Endothelial cell of umbilical vein (primary cell): Measurements from ENCODE around the gene FANCF. TPM values are rescaled to one million over a fixed set of nuclear protein-coding genes. Genes with fewer than 3 reads are reported as not detected.

ENCODE experiments used
- BruUV-seq: library from RNA; stranded (reverse); fragments of 400-500 nt; replicated peaks from 2 replicates; lab custom pipeline; 2021; lab: Mats Ljungman, UMichigan
- CTCF ChIA-PET: fragments of 300-600, 350-600 bp; sonication (Branson Sonifier 250); formaldehyde crosslinking; loops from one replicate; lab custom pipeline; 2021; ENCODE audit warnings: antibody characterized with exemption, inconsistent platforms; lab: Charles Lee
- POLR2A ChIA-PET: fragments of 300-600, 350-600 bp; sonication (Branson Sonifier 250); formaldehyde crosslinking; loops from one replicate; lab custom pipeline; 2021; ENCODE audit warnings: antibody characterized with exemption, inconsistent platforms; lab: Charles Lee
- DNase-seq: peaks from one replicate; pipeline ENCODE4 v3.0.0-alpha.2; 2011; ENCODE audit warnings: low read depth, low spot score
- FAIRE-seq: peaks from 2 replicates; lab custom pipeline; 2011; peaks lifted over from hg19 to GRCh38; lab: Jason Lieb, UNC
- H2AFZ ChIP-seq: 2 replicates; pipeline ENCODE4 v1.6.0; 2012; ENCODE audit warnings: low read depth, low read length, control low read depth, inconsistent platforms
- H3K27ac ChIP-seq: 2 replicates; pipeline ENCODE4 v1.5.1; 2011; ENCODE audit warnings: low read depth, mild to moderate bottlenecking, control low read depth, low read length, moderate library complexity; ENCODE audit not compliant: insufficient read depth
- H3K27me3 ChIP-seq, 2 experiments: 2 replicates each; pipeline versions ENCODE4 v1.6.0 to v1.6.1; 2011; ENCODE audit warnings: low read length in 2 of 2, mixed read lengths in 1 of 2; ENCODE audit not compliant: control insufficient read depth in 2 of 2, insufficient read depth in 2 of 2
- H3K36me3 ChIP-seq, 2 experiments: 2 replicates in 1 of 2; 3 replicates in 1 of 2; pipeline ENCODE4 v1.5.1; 2011; ENCODE audit warnings: low read length in 2 of 2, mild to moderate bottlenecking in 1 of 2, moderate library complexity in 1 of 2; ENCODE audit not compliant: control insufficient read depth in 2 of 2, insufficient read depth in 2 of 2; ENCODE audit errors: extremely low read depth in 1 of 2
- H3K4me1 ChIP-seq: 3 replicates; pipeline ENCODE4 v1.5.1; 2011; ENCODE audit warnings: mild to moderate bottlenecking, low read length; ENCODE audit not compliant: control insufficient read depth, insufficient read depth; ENCODE audit errors: extremely low read depth
- H3K4me2 ChIP-seq: 2 replicates; pipeline ENCODE4 v1.6.1; 2011; ENCODE audit warnings: low read length, control low read depth, mixed read lengths; ENCODE audit not compliant: insufficient read depth
- H3K4me3 ChIP-seq, 3 experiments: fragments of 200-600 bp in 1 of 3; sonication (generic), shearing (Covaris generic) in 1 of 3; replicated peaks in 1 of 3; 2 replicates each; pipeline ENCODE4 v1.5.1; 2011 to 2016; ENCODE audit warnings: control low read depth in 3 of 3, low read length in 3 of 3, mild to moderate bottlenecking in 2 of 3, inconsistent platforms in 1 of 3, low read depth in 1 of 3, moderate library complexity in 1 of 3; ENCODE audit not compliant: insufficient read depth in 1 of 3
- H3K79me2 ChIP-seq: 2 replicates; pipeline ENCODE4 v1.6.0; 2012; ENCODE audit warnings: low read length, inconsistent platforms; ENCODE audit not compliant: control insufficient read depth, insufficient read depth
- H3K9ac ChIP-seq: replicated peaks from 2 replicates; pipeline ENCODE3; 2011; ENCODE audit warnings: low read length, control low read depth; ENCODE audit not compliant: insufficient read depth; ENCODE audit errors: extremely low read depth
- H3K9me1 ChIP-seq: replicated peaks from 3 replicates; pipeline ENCODE4 v1.6.0; 2011; ENCODE audit warnings: mild to moderate bottlenecking, low read length; ENCODE audit not compliant: control insufficient read depth, insufficient read depth; ENCODE audit errors: extremely low read depth
- H3K9me3 ChIP-seq: replicated peaks from 2 replicates; pipeline ENCODE4 v1.5.1; 2012; ENCODE audit warnings: low read length, inconsistent platforms; ENCODE audit not compliant: control insufficient read depth, insufficient read depth
- H4K20me1 ChIP-seq: replicated peaks from 2 replicates; pipeline ENCODE3; 2011; ENCODE audit warnings: mild to moderate bottlenecking, low read length; ENCODE audit not compliant: control insufficient read depth, insufficient read depth; ENCODE audit errors: extremely low read depth
- CTCF ChIP-seq, 2 donors: IDR thresholded peaks; 1 replicate in 1 of 2; 2 replicates in 1 of 2; pipeline ENCODE4 v1.5.1; 2011; ENCODE audit warnings: low read length in 2 of 2, mild to moderate bottlenecking in 2 of 2, moderate library complexity in 2 of 2, control low read depth in 1 of 2, inconsistent platforms in 1 of 2, low read depth in 1 of 2; ENCODE audit not compliant: insufficient read depth in 1 of 2; ENCODE audit errors: extremely low read depth in 1 of 2
- EZH2 ChIP-seq: IDR thresholded peaks from 2 replicates; pipeline ENCODE4 v1.6.1; 2012; ENCODE audit warnings: borderline replicate concordance, low read depth, mild to moderate bottlenecking, moderate library complexity, low read length, inconsistent platforms; ENCODE audit not compliant: severe bottlenecking
- FOS ChIP-seq: IDR thresholded peaks from 2 replicates; pipeline ENCODE4 v1.6.1; 2011; ENCODE audit warnings: mild to moderate bottlenecking, low read length, moderate library complexity, borderline replicate concordance; ENCODE audit not compliant: insufficient read depth
- GATA2 ChIP-seq: IDR thresholded peaks from 2 replicates; pipeline ENCODE4 v1.7.0; 2011; ENCODE audit warnings: low read depth, mild to moderate bottlenecking, moderate library complexity, mixed read lengths, low read length; ENCODE audit not compliant: insufficient read length, insufficient read depth
- JUN ChIP-seq: IDR thresholded peaks from 2 replicates; pipeline ENCODE4 v1.6.1; 2011; ENCODE audit warnings: borderline replicate concordance, low read depth; ENCODE audit not compliant: insufficient read length, insufficient read depth
- MYC ChIP-seq: IDR thresholded peaks from one replicate; pipeline ENCODE4 v1.6.1; 2011; ENCODE audit warnings: mild to moderate bottlenecking, low read depth, low read length
- POLR2A ChIP-seq: IDR thresholded peaks from 2 replicates; pipeline ENCODE4 v1.6.1; 2012; ENCODE audit warnings: low read depth, mild to moderate bottlenecking, control low read depth, low read length
- POLR2AphosphoS5 ChIP-seq: IDR thresholded peaks from 2 replicates; pipeline ENCODE4 v1.6.1; 2012; ENCODE audit warnings: low read depth, mild to moderate bottlenecking, control low read depth, low read length, moderate library complexity; ENCODE audit not compliant: insufficient read depth
- dilution Hi-C: fragments of 300-500 bp; cut with MboI; formaldehyde crosslinking; loops from one replicate; pipeline ENCODE4 v1.15.0; 2019; ENCODE audit warnings: low sequenced_read_pairs; ENCODE audit not compliant: extremely low pct_ligation_motif_present
- intact Hi-C: fragments of 100-400 bp; cut with micrococcal nuclease; formaldehyde crosslinking; loops from one replicate; pipeline ENCODE4 v1.10.0; 2022
- polyA plus RNA-seq, 4 experiments: library from polyadenylated mRNA; depleted of rRNA in 3 of 4; stranded (reverse) in 3 of 4; unstranded in 1 of 4; fragments of >200 nt; gene quantifications; 2 replicates each; pipeline versions ENCODE4 v1.2.1 to v1.2.3, GENCODE V29; 2011 to 2012; ENCODE audit warnings: missing spikeins in 1 of 4
- total RNA-seq: library from RNA; stranded (reverse); gene quantifications from 2 replicates; pipeline ENCODE4 v1.2.3, GENCODE V29; 2021
- TF ChIP-seq, protein P1 (sequence below): IDR thresholded peaks from 2 replicates; pipeline ENCODE4 v1.6.1; 2011; ENCODE audit not compliant: insufficient read depth, insufficient read length

FANCF gene
- total and polyA plus RNA-seq, 2 donors (not counting 3 experiments of a cell fraction or from before 2014, with no cell fraction given), result 2.6 to 7.6 TPM

GRCh38 chr11:22581354-22582150 lies 44.1 kb downstream of the FANCF start:
- Histone ChIP-seq H3K27me3 (no peaks in the 10 kb centered on the region), H4K20me1 (no peaks in the 10 kb centered on the region), H3K36me3 (no peaks in the 10 kb centered on the region), H3K4me3 (no peak overlapping the region), H3K4me1 (no peaks in the 10 kb centered on the region), H3K9me1 (no peaks in the 10 kb centered on the region), H3K4me2 (no peak overlapping the region), H2AFZ (no peak overlapping the region), H3K27ac (no peak overlapping the region), H3K9ac (no peak overlapping the region), H3K79me2 (no peaks in the 10 kb centered on the region), H3K9me3 (no peaks in the 10 kb centered on the region)
- TF ChIP-seq MYC (no peak), FOS (no peak), CTCF (IDR thresholded peaks at IDR 0.05; ENCODE audit: extremely low read depth in 1 of 2, insufficient read depth in 1 of 2, low read depth in 1 of 2, low read length in 2 of 2) (no peak), POLR2AphosphoS5 (no peak), JUN (no peak), EZH2 (no peak), GATA2 (no peak), POLR2A (no peak)
- TF ChIP-seq, protein P1, sequence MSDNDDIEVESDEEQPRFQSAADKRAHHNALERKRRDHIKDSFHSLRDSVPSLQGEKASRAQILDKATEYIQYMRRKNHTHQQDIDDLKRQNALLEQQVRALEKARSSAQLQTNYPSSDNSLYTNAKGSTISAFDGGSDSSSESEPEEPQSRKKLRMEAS, result no peak
- intact Hi-C loops (no loop called here), dilution Hi-C loops (no loop called here)
- ChIA-PET POLR2A (no interaction called here), CTCF (interaction anchor here (1.2 to 1.5 kb wide), 3 partner anchors 109 to 271 kb away, joined by 3 read pairs; no protein-coding TSS in a partner anchor)
- FAIRE-seq, result no peak
- no peak for DNase-seq
- no TSS peak for BruUV-seq
